Gastrocnemius medialis (tissue), 4 donors: Measurements from ENCODE around the gene HDAC3. TPM values are rescaled to one million over a fixed set of nuclear protein-coding genes. Genes with fewer than 3 reads are reported as not detected.

Experiments used
- ATAC-seq, 2 donors: fragments of 150-250 bp; one replicate each; pipeline ENCODE4 v1.9.1; 2016
- DNase-seq, 2 donors: peaks; one replicate each; pipeline ENCODE4 v3.0.0-alpha.2; 2019
- H3K27ac ChIP-seq, 4 donors: fragments of 200-600 bp; sonication (generic); 1 replicate in 1 of 4; 2 replicates in 3 of 4; pipeline ENCODE4 v1.5.1; 2016 to 2018; ENCODE audit warnings: mild to moderate bottlenecking in 2 of 4, moderate library complexity in 1 of 4
- H3K27me3 ChIP-seq, 3 donors: fragments of 200-600 bp; sonication (generic) in 2 of 3; 1 replicate in 1 of 3; 2 replicates in 2 of 3; pipeline versions ENCODE4 v1.5.1 to v1.6.0; 2016 to 2019; ENCODE audit warnings: mild to moderate bottlenecking in 1 of 3, moderate library complexity in 1 of 3
- H3K36me3 ChIP-seq, 2 donors: fragments of 200-600 bp; sonication (generic) in 1 of 2; one replicate each; pipeline ENCODE4 v1.5.1; 2017 to 2018
- H3K4me1 ChIP-seq, 2 donors: fragments of 200-600 bp; sonication (generic) in 1 of 2; one replicate each; pipeline ENCODE4 v1.5.1; 2016 to 2017; ENCODE audit warnings: mild to moderate bottlenecking in 2 of 2
- H3K4me3 ChIP-seq, 4 donors: fragments of 200-600 bp; sonication (generic) in 3 of 4; 1 replicate in 1 of 4; 2 replicates in 3 of 4; pipeline ENCODE4 v1.5.1; 2016 to 2019; ENCODE audit warnings: mild to moderate bottlenecking in 2 of 4
- H3K9me3 ChIP-seq, 3 donors: fragments of 200-600 bp; sonication (generic) in 2 of 3; 1 replicate in 1 of 3; 2 replicates in 2 of 3; pipeline ENCODE4 v1.5.1; 2016 to 2019
- POLR2A ChIP-seq, 2 donors: fragments of 450-650 bp; IDR thresholded peaks; one replicate each; pipeline ENCODE4 v1.6.1; 2017; ENCODE audit warnings: antibody characterized with exemption in 2 of 2, mild to moderate bottlenecking in 2 of 2, moderate library complexity in 2 of 2
- in situ Hi-C, 4 donors: fragments of 200-750 bp; cut with MboI; loops; one replicate each; pipeline versions ENCODE4 v1.15.0 to v1.8.0; 2017; ENCODE audit warnings: low sequenced_read_pairs in 4 of 4
- intact Hi-C: fragments of 100-400 bp; cut with DNase I; formaldehyde crosslinking; loops from one replicate; pipeline ENCODE4 v1.15.1; 2023; ENCODE audit warnings: low total_unique reads
- total RNA-seq, 4 donors: library from RNA; depleted of rRNA; stranded (reverse); fragments of >200 nt; gene quantifications; one replicate each; pipeline versions ENCODE4 v1.1.0 to v1.2.3, GENCODE V29; 2016
- TF ChIP-seq, protein P1 (sequence below), 5 experiments: fragments of 450-650 bp in 3 of 5; fragments of 200-600 bp in 2 of 5; sonication (generic) in 2 of 5; IDR thresholded peaks in 4 of 5; conservative IDR thresholded peaks in 1 of 5; 1 replicate in 4 of 5; 2 replicates in 1 of 5; pipeline ENCODE4 v1.5.1; 2016 to 2019; ENCODE audit warnings: antibody characterized with exemption in 5 of 5, mild to moderate bottlenecking in 3 of 5, moderate library complexity in 3 of 5

Gene HDAC3
- total RNA-seq, 4 donors from 2014 or later = 29.8 to 40.7 (median 35.7) TPM

DNA sequence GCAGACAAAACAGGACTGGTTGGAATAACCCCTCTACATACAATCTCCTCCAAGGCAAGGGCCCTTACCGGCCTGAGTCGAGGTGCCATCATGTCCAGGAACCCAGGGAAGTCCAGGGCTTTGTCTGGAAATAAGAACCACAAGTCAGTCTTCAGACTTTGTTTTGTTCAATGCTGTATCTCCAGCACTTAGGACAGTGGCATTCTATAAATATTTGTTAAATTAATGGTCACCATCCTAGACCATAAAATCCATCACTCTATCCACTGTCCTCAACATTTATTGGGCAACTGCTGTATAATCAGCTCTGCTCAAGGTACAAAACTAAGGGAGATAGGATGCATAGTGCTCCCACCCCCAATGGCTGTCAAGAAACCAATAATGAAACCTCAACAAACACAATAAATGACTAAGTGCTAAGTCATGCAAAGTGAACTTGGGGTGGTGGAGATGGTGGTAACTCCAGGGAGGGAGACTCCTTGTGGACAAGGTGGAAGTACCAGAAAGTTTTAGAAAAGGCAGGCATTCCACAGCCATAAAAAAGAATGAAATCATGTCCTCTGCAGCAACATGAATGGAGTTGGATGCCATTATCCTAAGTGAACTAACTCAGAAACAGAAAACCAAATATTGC lies 5.1 kb upstream of the HDAC3 start:
- H3K4me1 ChIP-seq = peaks cover 5 to 10% of the 10 kb centered on the region in 2 donors
- no peak for ATAC-seq
- in situ Hi-C loops = no loop called here

DNA sequence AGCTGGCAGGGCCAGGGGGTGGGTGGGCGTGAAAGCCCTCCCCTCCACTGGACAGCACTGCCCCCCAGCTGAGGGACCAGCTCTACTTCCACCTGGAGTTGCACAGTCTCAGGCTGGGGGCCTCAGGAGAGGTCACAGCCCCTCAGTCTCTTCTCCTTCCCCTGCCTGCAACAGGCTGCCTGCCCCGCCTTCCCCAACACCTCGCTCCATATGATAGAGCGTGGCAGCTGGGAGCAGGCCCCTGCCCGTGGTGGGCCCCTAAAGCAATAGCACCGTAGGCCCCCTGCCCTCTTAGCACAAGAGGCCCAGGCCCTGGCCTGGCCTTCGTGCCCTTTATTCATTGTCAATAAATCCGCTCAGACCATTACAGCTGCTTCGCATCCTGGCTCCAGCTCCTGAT lies 4.0 kb upstream of the HDAC3 start:
- H3K27me3 ChIP-seq = peaks cover 5 to 16% (median 12%) of the 10 kb centered on the region in 3 donors
- TF ChIP-seq, protein P1, sequence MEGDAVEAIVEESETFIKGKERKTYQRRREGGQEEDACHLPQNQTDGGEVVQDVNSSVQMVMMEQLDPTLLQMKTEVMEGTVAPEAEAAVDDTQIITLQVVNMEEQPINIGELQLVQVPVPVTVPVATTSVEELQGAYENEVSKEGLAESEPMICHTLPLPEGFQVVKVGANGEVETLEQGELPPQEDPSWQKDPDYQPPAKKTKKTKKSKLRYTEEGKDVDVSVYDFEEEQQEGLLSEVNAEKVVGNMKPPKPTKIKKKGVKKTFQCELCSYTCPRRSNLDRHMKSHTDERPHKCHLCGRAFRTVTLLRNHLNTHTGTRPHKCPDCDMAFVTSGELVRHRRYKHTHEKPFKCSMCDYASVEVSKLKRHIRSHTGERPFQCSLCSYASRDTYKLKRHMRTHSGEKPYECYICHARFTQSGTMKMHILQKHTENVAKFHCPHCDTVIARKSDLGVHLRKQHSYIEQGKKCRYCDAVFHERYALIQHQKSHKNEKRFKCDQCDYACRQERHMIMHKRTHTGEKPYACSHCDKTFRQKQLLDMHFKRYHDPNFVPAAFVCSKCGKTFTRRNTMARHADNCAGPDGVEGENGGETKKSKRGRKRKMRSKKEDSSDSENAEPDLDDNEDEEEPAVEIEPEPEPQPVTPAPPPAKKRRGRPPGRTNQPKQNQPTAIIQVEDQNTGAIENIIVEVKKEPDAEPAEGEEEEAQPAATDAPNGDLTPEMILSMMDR (IDR thresholded peaks at IDR 0.05 in 4 of 5, conservative IDR thresholded peaks at IDR 0.05 in 1 of 5) = no peak
- no peak for TF ChIP-seq POLR2A (IDR thresholded peaks at IDR 0.05)
- intact Hi-C loops = no loop called here
- peaks cover 10 to 14% of the 10 kb centered on the region in 2 donors for H3K4me1 ChIP-seq
- no peaks in the 10 kb centered on the region for H3K9me3 ChIP-seq
- ATAC-seq (no peak), DNase-seq (no peak)
- in situ Hi-C loops = no loop called here
- H3K27ac ChIP-seq = no peak overlapping the region
- H3K4me3 ChIP-seq = no peak overlapping the region
- no peaks in the 10 kb centered on the region for H3K36me3 ChIP-seq

More for the DNA sequence above, 5.1 kb upstream of the HDAC3 start:
- no peak for TF ChIP-seq POLR2A (IDR thresholded peaks at IDR 0.05)
- TF ChIP-seq, protein P1 (IDR thresholded peaks at IDR 0.05 in 4 of 5, conservative IDR thresholded peaks at IDR 0.05 in 1 of 5) = no peak
- Histone ChIP-seq H3K36me3 (no peaks in the 10 kb centered on the region), H3K27me3 (peaks cover 5 to 16% (median 12%) of the 10 kb centered on the region in 3 donors), H3K4me3 (no peak overlapping the region), H3K27ac (no peak overlapping the region), H3K9me3 (no peaks in the 10 kb centered on the region)
- no peak for DNase-seq
- intact Hi-C loops = no loop called here

DNA sequence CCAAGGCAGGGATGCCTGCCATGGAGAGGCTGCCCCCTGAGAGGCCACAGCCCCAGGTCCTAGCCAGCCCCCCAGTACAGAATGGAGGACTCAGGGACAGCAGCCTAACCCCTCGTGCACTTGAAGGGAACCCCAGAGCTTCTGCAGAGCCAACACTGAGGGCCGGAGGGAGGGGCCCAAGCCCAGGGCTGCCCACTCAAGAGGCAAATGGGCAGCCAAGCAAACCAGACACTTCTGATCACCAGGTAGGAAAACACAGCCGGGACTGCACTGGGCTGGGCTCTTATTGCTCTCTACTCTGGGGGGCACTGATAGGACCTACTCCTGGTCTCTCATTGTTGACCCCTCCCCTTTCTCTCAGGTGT lies 3.4 kb upstream of the HDAC3 start:
- in situ Hi-C loops = no loop called here
- intact Hi-C loops = no loop called here
- DNase-seq (no peak), ATAC-seq (no peak)
- no peaks in the 10 kb centered on the region for H3K36me3 ChIP-seq
- TF ChIP-seq, protein P1 (IDR thresholded peaks at IDR 0.05 in 4 of 5, conservative IDR thresholded peaks at IDR 0.05 in 1 of 5) = no peak
- no peak for TF ChIP-seq POLR2A (IDR thresholded peaks at IDR 0.05)
- no peak overlapping the region for H3K4me3 ChIP-seq
- peaks cover 15 to 20% of the 10 kb centered on the region in 2 donors for H3K4me1 ChIP-seq
- peaks cover 5 to 16% (median 12%) of the 10 kb centered on the region in 3 donors for H3K27me3 ChIP-seq
- H3K27ac ChIP-seq = no peak overlapping the region
- no peaks in the 10 kb centered on the region for H3K9me3 ChIP-seq

DNA sequence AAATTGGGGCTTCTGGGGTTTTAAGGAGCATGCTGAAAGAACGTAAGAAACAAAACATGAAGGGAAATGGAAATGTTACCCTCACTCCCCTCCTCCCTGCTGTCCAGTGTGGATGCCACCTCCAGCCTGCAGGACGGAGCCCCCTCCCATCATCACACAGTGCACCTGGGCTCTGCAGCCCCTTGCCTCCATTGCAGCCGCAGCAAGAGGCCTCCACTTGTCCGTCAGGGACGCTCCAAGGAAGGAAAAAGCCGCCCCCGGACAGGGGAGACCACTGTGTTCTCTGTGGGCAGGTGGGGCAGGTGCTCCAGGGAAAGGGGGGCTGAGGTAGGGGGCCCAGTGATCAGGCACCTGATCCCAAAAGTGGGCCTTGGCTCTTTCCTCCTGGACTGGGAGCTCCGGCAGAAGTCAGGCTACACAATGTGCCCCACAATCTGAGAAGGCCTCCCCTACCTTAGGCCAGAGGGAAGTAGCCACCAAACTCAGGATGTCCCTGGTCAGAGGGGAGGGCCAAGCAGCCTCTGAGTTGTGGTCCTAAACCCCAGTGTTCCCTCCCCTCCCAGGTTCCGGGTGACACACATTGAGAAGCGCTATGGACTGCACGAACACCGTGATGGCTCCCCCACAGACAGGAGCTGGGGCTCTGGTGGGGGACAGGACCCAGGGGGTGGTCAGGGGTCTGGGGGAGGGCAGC lies 2.9 kb upstream of the HDAC3 start:
- in situ Hi-C loops (no loop called here), intact Hi-C loops (no loop called here)
- Histone ChIP-seq H3K4me3 (no peak overlapping the region), H3K4me1 (peaks cover 16 to 22% of the 10 kb centered on the region in 2 donors), H3K36me3 (no peaks in the 10 kb centered on the region), H3K27me3 (peaks cover 5 to 16% (median 12%) of the 10 kb centered on the region in 3 donors), H3K9me3 (no peaks in the 10 kb centered on the region), H3K27ac (no peak overlapping the region)
- no peak for ATAC-seq
- TF ChIP-seq POLR2A (IDR thresholded peaks at IDR 0.05) = no peak
- TF ChIP-seq, protein P1 (IDR thresholded peaks at IDR 0.05 in 4 of 5, conservative IDR thresholded peaks at IDR 0.05 in 1 of 5) = no peak
- DNase-seq = no peak
